HG03135 (cell line): Measurements from ENCODE around the gene DENND1A.
"Not testable (repeated sequence)": the region's sequence is repeated elsewhere in the genome, so short reads cannot be mapped to it uniquely, and the experiment has no call there.

Source experiments
- ATAC-seq: cut with Tn5 transposase; IDR thresholded peaks from one replicate; pipeline ENCODE4 v1.9.1; 2021; ENCODE audit warnings: mild to moderate bottlenecking, moderate library complexity; ENCODE audit not compliant: unreplicated experiment

Gene DENND1A

GRCh38 chr9:123637945-123638634 is 291.8 kb downstream of the DENND1A start:
- peak; percentile 63 for ATAC-seq

GRCh38 chr9:123637606-123637944 is 292.4 kb downstream of the DENND1A start:
- no peak for ATAC-seq

- not testable (repeated sequence) for ATAC-seq
Measured at GRCh38 chr9:123636805-123637204, 293.1 kb downstream of the DENND1A start.

GRCh38 chr9:123631862-123632261 is 298.1 kb downstream of the DENND1A start:
- ATAC-seq: no peak

DNA sequence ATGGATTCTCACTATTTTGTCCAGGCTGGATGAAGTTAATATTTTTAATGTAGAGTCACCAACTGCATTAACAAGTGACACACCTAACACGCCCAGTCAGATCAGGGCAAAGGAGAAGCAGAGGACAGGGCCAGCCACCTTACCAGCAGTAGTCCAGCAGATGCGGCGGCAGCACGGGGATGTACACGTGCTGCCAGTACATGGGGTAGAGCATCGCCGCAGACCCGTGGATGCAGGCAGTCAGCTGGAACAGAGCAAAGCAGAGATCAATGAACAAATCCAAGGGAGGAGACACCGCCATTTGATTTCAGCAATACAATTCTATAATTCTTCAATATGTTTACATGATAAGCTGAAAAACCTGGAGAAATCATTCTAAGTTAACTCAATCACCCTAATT is 299.7 kb downstream of the DENND1A start:
- ATAC-seq: no peak

DNA sequence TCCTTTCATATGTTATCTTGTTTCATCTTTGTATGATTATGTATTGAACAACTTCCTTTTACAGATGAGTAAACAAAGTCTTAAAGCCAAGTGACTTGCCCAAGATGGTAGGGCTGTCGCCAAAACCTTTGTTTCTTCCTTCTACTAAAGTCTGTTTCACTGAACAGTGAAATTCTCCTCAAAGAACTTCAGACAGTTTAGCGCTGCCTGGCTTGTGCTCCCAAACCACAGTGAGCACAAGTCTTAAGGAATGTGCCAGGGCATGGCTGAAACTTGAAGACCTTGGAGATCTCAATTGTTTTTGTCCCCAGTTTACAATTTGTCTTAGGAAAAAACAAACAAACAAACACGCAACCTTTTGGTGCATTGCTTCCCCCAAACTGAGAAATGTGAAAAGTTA is 300.4 kb downstream of the DENND1A start:
- ATAC-seq: no peak

DNA sequence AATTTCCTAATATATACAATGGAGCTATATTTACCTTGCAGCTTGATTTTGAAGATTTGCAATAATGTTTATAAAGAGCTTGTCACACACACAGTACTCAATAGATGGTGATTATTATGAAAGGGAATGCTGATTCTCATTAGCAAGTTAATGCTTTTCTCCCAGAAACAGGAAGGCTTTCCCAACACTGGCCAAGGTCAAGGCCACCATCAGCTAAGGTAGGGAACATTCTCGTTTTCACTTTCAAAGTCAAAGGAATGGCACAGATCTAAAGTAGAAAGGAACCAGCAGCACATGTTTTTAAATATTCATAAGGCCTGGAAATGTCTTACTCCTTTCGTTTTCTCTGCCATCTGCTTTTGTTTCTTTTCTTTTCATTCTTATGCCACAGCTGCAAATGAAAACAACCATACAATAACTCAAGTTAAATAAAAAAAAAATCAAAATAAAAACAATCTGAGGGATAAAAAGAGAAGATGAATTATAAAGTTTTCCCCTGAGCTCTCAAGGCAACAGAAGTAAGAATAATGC is 307.1 kb downstream of the DENND1A start:
- no peak for ATAC-seq

- no peak for ATAC-seq
Measured at GRCh38 chr9:123620239-123620638, 309.7 kb downstream of the DENND1A start.

GRCh38 chr9:123617952-123618678 is 311.8 kb downstream of the DENND1A start:
- ATAC-seq: no peak

DNA sequence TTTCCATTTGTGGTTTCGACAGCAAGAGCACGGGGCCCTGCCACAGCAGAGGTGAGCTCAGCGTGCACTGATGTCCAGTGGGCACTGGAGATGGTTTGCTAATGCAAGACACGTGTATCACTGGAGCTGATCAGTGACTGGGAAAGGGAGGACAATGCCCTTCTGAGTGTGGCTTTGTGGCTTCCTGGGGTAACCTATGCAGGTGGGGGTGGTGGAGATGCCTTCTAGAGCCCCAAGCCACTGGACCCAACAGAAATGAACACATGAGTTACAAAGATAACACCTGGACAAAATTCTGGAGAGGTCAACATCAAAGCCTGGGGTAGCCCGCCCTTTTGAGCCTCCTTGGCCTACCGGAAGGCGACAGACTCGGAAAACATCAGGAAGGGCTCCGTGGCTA is 312.6 kb downstream of the DENND1A start:
- ATAC-seq: no peak

DNA sequence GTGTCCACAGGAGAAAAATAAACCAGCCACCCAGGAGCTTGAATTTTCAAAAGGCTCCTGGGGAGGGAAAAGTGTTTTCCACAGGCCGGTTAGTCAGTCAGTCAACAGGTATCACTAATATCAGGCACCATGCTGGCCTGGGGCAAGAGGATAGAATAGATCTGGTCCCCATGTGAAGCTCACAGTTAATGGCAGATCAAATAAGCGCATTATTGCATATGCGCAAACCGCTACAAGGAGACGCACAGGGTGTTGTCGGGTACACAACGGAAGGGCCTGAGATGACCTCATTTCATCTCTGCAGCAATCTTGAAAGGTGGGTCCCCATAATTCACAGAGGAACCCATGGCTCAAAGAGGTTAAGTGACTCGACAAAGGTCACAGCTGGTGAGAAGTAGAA is 313.2 kb downstream of the DENND1A start:
- no peak for ATAC-seq

DNA sequence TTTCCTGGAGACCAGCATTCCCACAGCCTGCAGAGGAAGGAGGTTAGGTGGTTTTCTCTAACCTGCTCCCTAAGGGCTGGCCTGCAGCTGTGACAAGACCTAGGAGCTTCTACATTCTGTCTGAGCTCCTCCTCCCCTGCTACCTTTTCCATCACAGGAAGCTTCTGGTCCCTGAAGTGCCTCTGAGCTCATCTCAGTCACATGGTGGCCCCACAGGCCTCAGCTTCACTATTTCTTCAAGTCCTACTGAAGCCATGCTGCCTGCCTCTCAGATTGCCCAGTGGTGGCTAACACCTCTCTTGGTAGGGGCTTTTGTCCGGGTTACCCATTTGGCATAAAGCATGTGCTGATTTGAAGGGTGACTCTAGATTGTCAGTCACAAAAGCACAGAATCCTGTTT is 314.5 kb downstream of the DENND1A start:
- ATAC-seq: no peak

DNA sequence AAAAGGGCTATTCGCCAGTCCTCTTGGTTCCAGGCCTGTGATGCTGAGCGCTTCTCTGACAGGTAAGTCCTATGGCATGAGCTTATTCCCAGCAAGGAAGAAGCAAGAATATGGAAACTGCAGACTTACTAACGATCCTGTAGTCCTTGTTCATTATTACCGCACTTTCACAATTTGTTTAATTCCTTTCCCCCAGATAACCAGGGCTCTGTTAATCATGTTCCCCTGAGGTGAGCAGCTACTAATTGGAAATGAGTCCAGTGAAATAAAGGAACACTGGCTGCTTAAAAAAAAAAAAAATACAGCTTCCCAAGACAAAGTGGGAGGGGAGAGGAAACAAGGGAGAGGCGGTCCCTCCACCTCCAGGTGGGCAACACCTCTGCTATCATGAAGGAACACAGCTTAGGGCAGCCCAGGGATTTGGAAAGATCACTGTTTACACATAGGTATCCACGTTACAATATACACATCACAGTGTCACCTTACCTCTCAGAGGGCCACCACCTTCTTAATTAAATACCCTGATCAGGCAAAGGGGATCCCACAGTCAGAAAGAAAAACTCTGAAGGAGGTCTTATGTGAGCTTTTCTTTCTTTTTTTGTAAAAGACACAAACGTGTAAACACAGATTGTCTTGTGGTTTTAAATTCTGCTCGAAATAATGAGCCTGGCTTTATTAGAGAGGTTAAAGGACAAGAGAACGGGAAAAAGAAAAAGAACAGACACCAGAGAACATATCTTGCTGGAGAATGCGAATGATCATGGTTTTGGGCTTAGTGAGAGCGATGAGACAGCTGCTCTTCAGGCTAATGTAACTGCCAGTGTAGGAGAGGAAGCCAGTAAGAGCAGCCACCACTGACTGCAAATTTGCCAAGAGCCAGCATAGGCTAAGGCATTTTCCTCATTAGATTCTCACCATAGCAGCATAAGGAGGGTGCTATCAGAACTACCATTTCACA is 315.3 kb downstream of the DENND1A start:
- no peak for ATAC-seq

GRCh38 chr9:123611226-123611625 is 318.7 kb downstream of the DENND1A start:
- no peak for ATAC-seq

GRCh38 chr9:123609844-123610243 is 320.1 kb downstream of the DENND1A start:
- ATAC-seq: no peak

DNA sequence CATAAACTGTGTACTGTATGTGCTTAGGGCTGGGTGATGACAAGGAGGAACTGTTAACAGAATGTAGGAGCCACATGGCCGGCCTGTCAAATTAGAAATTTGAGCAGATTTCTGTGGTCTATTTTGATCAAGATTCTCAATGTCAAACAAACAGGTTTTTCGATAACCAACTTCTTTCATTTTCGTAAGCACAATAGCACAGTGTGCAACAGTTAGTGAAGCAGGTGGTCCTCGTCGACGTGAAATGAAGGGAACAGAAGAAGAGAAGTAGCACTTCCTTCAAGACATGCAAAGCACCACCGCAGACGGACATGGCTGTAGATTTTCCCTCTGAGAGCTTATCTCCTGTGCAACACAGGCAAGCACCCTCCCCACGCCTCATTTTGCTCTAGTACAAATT is 321.8 kb downstream of the DENND1A start:
- ATAC-seq: peak; percentile 90

- no peak for ATAC-seq
Measured at GRCh38 chr9:123607479-123607878, 322.4 kb downstream of the DENND1A start.

DNA sequence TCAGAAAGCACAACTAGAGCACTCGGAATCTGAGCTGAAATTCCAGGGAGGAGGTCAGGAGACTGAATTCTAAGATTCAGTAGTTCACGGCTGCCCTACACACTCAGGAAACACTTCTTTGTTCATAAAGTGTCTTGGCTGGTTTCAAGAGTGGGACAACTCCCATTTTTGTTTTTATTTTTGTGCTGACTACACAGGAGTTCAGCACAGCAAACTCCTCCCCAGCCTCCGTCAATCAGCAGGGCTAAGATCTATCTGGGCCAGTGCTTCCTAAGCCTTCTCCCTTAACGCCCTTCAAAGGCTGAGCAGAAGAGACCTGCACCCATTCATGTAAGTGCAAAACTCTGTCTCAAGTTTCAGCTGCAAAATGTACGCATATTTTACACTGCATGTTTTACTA is 323.8 kb downstream of the DENND1A start:
- no peak for ATAC-seq

DNA sequence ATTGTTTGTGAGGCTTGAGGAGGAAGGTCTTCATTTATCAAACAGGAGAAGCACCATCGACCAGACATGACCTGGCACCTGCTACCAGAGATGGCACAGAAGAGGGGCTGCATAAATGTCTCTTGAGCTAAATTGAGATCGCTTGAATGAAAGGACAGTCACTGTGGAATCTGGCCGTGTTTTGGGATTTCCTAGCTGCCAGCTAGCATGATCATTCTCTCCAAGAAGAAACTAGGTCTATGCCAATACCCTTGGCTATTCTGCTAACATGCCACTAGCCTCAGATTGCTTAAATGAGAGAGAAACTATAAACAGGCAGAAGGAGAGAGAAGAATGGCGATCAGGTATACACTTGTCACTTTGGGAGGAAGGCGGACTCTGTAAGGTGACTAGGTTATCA is 324.6 kb downstream of the DENND1A start:
- ATAC-seq: no peak

GRCh38 chr9:123604861-123605260 is 325.1 kb downstream of the DENND1A start:
- ATAC-seq: no peak

GRCh38 chr9:123601828-123602227 is 328.1 kb downstream of the DENND1A start:
- ATAC-seq: no peak
